ENCODE data around the gene CACTIN.
"Not testable (repeated sequence)": the region's sequence is repeated elsewhere in the genome, so short reads cannot be mapped to it uniquely, and the experiment has no call there.

Gene CACTIN

GRCh38 chr19:3649888-3650287 is 23.3 kb upstream of the CACTIN start:
- DNase-seq (ENCODE audit: low read depth) = no peak
- no peak for TF ChIP-seq CTCF (conservative IDR thresholded peaks at IDR 0.05; ENCODE audit: low read depth, low read length)
- H3K4me3 ChIP-seq (ENCODE audit: low read depth, low read length) = no peak overlapping the region

DNA sequence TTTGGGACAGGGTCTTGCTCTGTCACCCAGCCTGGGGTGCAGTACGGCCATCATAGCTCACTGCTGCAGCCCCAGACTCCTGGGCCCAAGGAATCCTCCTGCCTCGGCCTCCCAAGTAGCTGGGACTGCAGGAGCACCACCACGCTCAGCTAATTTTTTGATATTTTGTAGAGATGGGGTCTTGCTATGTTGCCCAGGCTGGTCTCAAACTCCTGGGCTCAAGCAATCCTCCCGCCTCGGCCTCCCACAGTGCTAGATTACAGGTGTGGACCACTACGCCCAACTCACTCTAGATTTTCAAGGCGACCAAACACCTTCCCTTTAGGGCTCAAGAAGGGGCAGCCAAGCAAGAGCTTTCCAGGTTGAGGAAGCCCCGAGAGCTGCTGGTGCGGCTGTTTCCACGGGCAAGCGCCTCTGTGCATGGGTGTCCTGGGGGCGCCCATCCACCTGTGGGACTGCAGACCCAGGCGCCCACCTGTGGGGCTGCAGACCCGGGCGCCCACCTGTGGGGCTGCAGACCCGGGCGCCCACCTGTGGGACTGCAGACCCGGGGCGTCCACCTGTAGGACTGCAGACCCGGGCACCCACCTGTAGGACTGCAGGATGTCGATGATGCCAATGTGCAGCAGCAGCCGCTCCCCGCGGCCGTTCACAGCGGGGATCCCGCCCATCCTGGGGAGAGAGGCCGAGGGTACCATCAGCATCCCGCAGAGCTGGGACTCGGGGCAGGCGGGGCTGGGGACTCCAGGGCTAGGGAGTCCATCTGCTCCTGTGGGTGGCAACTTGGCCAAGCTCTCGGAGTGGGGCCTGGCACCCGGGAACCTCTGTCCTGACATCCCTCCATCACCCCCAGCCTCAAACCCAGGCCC is 21.7 kb upstream of the CACTIN start:
- no peak overlapping the region for H3K4me3 ChIP-seq (ENCODE audit: low read depth, low read length)
- no peak for TF ChIP-seq CTCF (conservative IDR thresholded peaks at IDR 0.05; ENCODE audit: low read depth, low read length)
- DNase-seq (ENCODE audit: low read depth) = no peak

DNA sequence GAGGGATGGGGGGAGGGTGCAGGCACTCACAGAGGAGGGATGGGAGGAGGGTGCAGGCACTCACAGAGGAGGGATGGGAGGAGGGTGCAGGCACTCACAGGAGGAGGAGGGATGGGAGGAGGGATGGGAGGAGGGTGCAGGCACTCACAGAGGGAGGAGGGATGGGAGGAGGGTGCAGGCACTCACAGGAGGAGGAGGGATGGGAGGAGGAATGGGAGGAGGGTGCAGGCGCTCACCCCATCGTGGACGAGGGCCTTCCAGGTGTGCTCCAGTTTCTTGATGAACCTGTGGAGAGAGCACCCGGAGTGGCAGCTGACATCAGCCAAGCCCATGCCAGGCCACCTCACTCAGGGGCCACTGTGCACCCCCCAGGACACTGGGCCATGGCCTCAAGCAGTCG is 20.5 kb upstream of the CACTIN start:
- DNase-seq (ENCODE audit: low read depth) = not testable (repeated sequence)

GRCh38 chr19:3646336-3647092 is 19.9 kb upstream of the CACTIN start:
- DNase-seq (ENCODE audit: low read depth) = no peak
- TF ChIP-seq CTCF (conservative IDR thresholded peaks at IDR 0.05; ENCODE audit: low read depth, low read length) = no peak
- H3K4me3 ChIP-seq (ENCODE audit: low read depth, low read length) = no peak overlapping the region

More for the DNA sequence above, 20.5 kb upstream of the CACTIN start:
- H3K4me3 ChIP-seq (ENCODE audit: low read depth, low read length) = not testable (repeated sequence)

DNA sequence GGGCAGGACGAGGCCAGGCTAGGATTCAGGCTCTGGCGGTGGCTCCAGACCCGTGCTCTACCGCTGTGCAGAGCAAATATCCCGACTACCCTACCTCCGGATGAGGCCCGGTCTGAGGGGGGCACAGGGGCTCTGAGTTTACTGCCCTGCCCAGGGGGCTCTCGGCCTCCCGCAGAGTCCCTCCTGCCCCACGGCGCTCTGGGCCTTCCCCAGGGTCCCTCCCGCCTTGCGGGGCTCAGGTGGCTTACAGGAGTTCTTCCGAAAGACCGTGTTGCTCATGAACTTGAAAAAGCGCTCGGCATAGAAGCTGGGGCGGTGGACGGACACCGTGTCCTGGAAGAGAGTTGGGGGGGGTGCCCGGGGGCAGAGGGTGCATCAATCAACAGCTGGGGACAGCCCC is 19.1 kb upstream of the CACTIN start:
- no peak overlapping the region for H3K4me3 ChIP-seq (ENCODE audit: low read depth, low read length)
- no peak for DNase-seq (ENCODE audit: low read depth)
- no peak for TF ChIP-seq CTCF (conservative IDR thresholded peaks at IDR 0.05; ENCODE audit: low read depth, low read length)

GRCh38 chr19:3645067-3645396 is 18.4 kb upstream of the CACTIN start:
- no peak overlapping the region for H3K4me3 ChIP-seq (ENCODE audit: low read depth, low read length)
- no peak for TF ChIP-seq CTCF (conservative IDR thresholded peaks at IDR 0.05; ENCODE audit: low read depth, low read length)
- no peak for DNase-seq (ENCODE audit: low read depth)

DNA sequence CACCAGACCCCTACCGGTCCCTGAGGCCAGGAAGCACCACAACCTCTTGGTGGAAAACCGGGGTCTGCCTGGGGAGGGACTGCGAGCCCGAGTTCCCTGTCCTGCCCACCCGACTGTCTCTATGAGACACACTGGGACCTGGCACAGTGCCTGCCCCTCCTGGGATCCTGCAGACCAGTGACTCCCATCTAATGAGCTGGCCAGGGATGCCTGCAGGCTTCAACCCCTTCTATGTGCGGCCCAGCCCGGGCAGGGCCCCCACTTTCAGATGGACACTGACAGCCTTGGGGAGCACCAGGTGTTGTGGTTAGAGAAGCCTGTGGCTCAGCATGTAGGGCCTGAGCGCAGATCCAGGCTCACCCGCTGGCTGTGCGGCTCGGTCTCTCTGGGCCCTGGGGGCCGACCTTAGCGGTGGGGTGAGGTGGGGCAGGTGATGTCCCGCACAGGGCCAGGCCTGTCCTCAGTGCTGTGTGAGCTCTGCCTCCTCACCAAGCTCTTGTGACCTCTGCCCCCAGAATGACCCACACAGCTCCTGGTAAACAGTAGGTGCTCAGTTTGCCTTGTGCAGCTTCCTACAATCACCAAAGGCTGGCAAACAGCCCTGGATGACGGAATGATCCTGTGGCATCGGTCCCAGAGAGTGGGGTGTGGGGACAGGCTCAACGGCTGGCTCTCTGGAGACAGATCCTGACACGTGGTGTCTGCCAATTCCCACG is 17.9 kb upstream of the CACTIN start:
- TF ChIP-seq CTCF (conservative IDR thresholded peaks at IDR 0.05; ENCODE audit: low read depth, low read length) = no peak
- no peak for DNase-seq (ENCODE audit: low read depth)
- no peak overlapping the region for H3K4me3 ChIP-seq (ENCODE audit: low read depth, low read length)

Data from choroid plexus epithelial cell (primary cell).